COLO668 (cell line): ENCODE results near the gene HMX3.

Experiments
- DNase-seq: peaks from one replicate; lab custom pipeline; 2025; ENCODE audit not compliant: unreplicated experiment; lab: John Stamatoyannopoulos, UW

The HMX3 gene

GRCh38 chr10:123135415-123136141 is at the start of gene HMX3:
TSS of gene HMX3 (plus strand) at chr10:123135970. CDS start at chr10:123136051, 81 bp downstream.
- DNase-seq = peak; percentile 24

GRCh38 chr10:123086281-123086680 is 49.5 kb upstream of the HMX3 start:
- no peak for DNase-seq

- DNase-seq = no peak
Measured at GRCh38 chr10:123087348-123087747, 48.4 kb upstream of the HMX3 start.

- no peak for DNase-seq
Measured at GRCh38 chr10:123087786-123088185, 48.0 kb upstream of the HMX3 start.

DNA sequence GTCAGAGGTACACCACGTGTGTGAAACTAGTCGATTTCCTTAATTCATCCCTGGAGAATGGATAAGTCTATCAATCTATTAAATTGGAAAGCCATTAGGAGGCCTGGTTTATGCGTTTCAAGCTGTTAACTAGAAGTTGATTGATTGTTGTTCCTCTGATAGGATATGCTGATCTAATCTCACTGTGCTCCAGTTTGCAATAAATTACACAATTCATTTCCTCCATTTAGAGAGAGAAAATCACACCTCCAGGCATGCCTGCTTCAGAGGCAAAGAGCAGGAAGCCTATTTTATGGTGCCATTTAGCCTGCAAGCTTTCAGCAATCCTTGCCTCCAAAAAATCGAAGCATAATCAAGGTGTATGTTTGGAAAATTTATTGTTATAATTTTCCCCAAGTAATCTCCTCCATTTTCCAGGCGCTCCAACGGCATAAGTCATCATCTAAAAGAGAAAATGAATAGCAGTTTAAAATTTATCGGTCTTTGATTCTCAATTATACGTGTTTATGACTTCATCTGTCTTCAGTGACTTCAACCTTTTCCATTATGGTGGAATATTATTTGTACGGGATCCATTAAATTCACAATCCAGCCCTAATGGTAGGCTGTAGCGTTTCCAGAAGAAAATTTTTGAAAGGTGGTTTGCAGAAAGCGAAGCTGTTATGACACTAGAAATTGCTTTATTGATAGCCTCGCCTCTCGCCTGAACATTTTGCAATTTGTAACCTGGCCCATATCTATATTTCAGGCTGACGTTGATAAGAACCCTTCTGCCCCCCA is 42.9 kb upstream of the HMX3 start:
- no peak for DNase-seq

GRCh38 chr10:123093489-123093888 is 42.3 kb upstream of the HMX3 start:
- no peak for DNase-seq

DNA sequence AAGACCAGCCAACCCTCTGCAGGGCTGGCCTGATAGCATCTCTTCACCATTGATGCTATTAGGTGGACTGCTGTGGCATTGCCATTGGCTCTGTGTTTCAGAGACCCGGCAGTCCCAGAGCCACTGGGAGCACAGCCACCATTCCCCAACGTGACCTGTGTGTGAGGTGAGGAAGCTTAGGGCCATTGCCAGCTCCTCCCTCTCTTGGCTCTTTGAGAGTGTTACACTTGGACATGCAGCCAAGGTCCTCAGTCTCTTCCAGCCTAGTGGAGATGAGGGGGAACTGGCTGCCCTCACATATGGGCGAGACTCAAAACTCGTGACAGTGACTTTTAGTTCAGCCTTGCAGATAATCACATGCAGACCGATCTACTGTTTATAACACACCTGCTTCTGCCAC is 39.3 kb upstream of the HMX3 start:
- DNase-seq = no peak

DNA sequence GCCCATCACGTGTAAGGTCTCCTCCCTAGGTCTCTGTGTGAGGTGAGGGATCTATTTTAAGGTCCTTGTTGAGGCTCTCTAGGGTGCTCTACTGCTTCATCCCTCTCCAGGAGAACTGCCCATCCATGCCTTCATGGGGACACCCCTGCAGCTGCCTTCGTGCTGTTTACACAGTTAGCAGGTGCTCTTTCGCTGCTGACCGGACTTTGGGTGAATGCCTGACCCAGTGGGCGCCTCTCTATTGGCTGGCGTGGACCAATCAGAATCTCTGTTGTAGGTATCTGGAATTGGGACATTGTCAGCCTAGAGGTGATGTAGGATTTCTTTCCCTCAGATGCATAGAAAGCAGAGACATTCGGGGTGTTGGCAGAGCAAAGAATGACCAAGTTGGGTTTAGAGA is 38.7 kb upstream of the HMX3 start:
- DNase-seq = peak; percentile 0

- DNase-seq = no peak
Measured at GRCh38 chr10:123100030-123100762, 35.6 kb upstream of the HMX3 start.

DNA sequence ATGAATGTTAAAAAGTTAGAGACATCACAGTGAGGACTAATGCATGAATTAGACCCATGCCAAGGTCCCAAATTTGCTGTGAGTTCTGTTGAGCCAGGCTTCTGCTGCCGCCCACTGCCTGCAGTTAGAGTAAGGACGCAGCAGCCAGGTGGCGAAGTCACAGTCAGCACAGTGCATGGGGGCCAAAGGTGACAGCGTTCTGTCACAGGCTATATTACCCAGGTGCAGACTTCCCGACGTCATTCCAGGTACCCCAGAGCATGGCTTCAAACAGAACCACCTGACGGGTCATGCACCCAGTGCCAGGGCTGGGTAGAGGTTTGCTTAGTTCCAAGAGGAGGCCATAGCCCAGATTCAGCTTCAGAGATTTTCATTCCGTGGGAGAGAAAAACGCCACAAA is 33.9 kb upstream of the HMX3 start:
- no peak for DNase-seq

DNA sequence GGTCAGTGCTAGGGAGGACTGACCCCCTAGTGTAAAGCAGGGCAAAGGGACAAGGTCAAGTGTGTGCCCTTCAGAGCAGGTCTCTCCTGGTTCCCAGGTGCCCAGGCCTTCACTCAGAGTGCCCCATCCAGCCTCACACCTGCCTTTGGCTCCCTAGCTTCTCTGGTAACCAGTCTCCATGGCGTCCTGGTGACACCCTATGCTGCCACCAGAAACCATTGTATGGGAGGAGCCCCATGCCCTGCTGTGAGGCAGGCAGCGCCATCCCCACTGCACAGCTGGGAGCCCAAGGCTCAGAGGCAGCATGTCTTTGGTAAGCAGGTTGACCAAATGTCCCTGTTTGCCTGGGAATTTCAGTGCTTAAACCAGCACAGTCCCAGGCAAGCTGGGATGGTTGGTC is 33.1 kb upstream of the HMX3 start:
- peak; percentile 7 for DNase-seq

- peak; percentile 2 for DNase-seq
Measured at GRCh38 chr10:123103944-123104343, 31.8 kb upstream of the HMX3 start.

- DNase-seq = no peak
Measured at GRCh38 chr10:123109466-123109865, 26.3 kb upstream of the HMX3 start.

DNA sequence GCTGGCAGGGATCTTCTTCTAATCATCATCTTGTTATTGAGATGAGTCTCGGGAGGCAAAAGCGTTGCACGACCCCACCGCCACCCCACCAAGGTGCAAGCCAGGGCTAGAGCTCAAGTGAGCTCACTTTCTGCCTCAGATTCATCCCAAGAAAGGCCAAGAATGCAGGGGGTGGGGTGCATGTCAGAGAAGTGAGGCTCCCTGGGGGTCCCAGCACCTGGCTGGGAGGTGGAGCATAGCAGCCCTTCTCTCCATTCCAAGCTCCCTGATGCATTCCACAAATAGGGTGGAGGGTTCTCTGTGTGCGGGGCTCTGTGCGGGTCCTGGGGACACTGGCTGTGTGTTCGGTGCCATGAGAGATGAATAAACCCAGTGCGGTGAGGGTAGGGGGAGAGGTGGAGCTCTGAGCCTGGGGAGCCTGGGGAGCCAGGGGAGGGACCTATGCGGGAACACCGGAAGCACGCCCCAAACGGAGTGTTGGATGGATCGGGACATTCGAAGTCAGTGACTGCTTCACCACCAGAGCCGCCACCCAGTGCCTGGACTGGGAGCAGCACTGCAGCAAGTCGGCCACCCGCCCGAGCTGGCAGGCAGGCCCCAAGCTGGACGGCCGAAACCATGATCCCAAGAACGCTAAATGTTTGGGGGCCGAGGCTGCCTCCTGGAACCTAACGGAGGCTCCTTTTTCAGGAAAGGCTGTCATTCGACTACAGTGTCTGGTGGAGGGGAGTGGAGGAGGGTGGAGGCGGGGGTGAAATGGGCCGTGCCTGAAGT is 17.9 kb upstream of the HMX3 start:
- no peak for DNase-seq

DNA sequence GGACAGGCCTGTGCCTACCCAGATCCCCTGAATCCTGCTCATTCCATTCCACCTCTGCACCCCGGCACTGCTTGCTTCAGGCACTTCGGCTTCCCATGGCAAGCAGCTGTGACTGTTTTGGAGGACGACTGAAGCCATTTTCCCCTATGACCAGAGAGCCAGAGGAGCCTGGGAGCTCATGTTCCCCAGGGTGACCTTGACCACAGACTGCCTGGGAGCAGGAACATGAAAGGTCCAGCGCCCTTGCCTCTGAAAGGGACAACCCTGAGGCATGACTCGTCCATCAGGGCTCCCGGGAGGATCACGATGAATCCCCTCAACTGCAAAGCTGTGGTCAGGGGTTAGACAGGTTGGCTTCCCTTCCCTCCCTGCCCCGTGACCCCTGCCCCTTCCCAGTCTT is 16.7 kb upstream of the HMX3 start:
- no peak for DNase-seq

- no peak for DNase-seq
Measured at GRCh38 chr10:123126246-123126645, 9.5 kb upstream of the HMX3 start.

- no peak for DNase-seq
Measured at GRCh38 chr10:123129618-123130271, 6.0 kb upstream of the HMX3 start.

- peak; percentile 67 for DNase-seq
Measured at GRCh38 chr10:123132576-123133477, 2.9 kb upstream of the HMX3 start.

- DNase-seq = no peak
Measured at GRCh38 chr10:123133541-123134342, 2.0 kb upstream of the HMX3 start.
